GM19193 (cell line): ENCODE data around the gene WBP1.

ENCODE experiments used
- POLR2A ChIP-seq: IDR thresholded peaks from 4 replicates; pipeline ENCODE4 v1.6.1; 2011; ENCODE audit not compliant: insufficient read depth, insufficient read length; ENCODE audit errors: extremely low read depth

WBP1 gene

DNA sequence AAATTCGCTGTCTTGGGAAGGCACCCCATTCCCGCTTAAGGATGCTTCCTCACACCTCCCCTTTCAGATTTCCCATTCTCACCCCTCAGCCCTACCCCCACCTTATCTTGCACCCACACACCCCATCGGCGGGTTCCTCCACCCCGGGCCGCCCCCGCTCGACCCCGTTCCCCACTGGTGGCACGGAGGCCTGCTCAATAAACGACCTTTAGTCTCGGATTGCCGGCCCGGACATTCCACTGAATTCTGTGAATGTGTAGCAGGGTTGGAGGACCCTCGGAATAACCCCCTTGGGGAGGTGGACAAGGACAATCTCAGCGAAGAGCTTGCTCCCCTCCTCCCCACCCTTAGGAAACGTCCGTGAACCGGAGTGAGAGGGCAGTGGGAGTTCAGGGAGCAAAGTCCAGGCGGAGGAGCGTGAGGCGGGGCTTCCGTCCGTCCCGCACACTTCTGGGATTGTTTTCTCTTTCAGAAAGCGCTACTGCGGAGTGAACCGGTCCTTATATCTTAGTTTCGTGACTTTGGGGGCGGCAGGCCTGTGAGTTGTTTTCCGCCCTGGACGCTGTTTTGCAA, 44.0 kb downstream of the WBP1 start:
- no peak for TF ChIP-seq POLR2A

DNA sequence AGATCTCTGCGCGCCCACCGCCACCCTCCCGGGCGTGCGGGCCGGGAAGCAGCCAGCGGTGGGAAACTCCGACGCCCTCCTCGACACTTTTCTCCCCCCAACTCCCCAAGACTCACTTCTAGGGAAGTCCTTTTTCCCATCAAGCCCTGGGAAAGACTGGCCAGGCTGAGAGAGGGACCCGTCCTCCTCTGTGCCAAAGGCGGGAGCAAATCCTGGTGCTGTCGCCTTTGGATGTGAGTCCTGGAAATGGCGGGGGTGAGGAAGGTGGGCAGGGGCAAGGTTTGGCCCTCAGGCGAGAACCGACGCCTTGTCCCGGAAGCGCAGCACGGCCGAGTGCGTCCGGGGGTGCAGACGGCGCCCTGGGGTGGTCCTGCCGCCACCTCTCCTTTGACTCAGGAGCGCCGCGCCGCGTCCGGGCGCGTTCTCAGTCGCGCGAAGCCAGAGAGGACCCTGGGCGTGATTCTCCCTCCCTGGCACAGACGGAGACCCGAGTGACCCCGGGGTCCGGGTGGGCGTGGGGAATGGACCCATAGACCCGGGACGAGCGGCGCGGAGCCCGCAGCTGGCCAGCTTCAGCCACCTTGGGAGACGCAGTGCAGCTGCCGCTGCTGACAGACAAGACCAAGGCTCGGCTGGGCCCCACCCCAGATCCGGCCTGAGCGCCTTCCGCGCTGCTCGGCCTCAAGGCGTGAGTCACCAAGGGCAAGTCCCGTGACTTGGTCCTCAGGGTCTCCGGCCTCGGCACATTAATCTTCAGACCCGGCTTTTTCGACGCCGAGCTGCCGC, 44.7 kb downstream of the WBP1 start:
- TF ChIP-seq POLR2A, result peak; percentile 63

DNA sequence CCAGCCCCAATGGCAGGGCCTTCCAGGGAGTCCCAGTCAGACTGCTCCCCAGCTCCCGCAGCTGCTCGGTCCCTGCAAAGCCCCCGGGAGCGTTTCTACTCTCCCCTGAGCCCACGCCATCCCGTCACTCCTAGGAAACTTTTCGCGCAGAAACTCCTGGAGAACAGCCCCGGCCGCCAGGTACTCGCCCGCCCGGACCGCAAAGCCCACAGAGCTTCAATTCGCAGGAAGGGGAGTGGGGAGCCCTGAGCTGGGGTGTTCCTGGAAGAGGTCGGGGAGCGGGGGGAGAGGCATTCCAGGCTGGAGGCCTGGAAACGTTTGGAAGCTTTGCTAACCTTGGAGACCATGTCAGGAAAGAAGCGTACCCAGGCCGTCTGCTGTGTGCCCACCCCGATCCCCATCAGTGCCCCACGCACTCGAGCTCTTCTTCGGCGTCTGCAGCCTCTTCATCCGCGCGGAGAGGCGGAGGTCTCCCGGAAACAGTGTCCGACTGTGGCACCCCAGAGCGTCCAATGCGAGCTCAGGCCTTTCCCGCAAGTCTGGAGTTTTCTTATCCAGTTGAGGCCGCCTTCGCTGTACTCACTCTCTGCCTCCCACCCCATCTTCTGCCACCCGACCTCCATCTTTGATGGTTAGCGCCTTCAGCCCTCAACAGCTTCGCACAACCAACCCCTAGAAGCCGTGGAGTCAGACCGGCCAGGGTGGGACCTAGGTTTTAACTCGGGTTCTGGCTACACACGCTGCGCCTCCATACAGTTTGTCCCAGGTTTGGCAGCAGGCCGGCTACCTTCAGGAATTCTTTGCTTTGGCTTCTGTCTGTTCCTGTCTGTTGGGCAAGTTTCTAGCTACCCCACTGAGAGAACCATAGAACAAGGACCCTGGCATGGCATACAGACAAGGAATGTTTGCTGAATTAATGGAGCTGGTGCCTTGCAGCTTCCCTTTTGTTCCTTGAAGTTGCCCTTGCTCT, 45.6 kb downstream of the WBP1 start:
- no peak for TF ChIP-seq POLR2A

DNA sequence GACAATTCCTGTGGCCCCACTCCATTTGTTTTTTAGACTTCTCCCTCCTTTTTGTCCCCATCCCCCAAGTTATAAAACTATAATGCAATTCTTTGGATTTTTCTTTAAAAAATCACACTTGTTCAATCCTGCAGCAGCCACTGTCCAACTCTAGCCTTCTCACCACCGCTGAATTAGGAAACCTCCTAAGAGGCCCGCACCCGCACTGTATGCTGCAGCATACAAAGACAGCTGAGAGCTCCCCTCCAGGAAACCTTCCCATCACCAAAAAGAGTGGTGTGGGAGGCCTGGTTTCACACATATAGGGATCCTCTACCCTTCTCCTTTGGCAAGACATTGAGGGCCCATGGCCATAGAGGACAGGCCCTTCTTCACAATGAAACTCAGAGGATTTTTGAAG, 46.4 kb downstream of the WBP1 start:
- TF ChIP-seq POLR2A, result no peak

DNA sequence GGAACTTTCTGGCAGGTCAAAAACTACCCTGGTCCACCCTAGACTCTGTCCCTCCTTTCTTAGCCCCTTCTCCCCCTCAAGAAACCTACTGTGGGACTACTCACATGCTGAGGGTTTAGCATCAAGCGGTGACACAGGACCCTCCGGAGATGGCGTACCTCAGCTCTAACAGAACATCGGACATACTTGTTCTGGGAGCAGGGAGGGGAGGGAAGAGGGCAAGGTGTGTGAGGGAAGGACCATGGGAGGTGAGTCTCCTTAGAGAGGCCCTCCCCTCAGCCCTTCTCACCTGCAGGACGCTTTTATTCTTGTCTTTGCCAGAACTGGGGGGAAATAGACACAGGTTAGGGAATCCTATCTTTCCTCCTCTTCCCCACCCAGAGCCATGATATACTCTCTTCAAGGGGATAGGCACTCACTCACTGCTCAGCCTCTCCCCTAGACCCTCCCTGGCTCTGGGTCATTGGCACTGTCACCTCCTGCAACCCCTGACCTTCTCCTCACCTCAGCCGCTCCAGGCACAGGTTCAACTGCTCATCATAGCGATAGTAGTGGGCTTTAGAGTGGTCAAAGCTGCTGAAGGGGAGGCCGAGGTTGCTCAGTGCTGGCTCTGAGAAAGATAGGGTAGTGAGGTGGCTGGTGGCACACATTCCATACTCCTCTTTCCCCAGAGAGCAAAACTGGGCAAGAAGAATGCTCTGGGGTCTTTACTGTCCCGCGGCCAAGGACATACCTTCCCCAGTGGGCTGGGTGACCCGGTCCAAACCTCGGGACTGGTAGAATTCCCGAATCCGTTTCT, 47.4 kb downstream of the WBP1 start:
- no peak for TF ChIP-seq POLR2A

DNA sequence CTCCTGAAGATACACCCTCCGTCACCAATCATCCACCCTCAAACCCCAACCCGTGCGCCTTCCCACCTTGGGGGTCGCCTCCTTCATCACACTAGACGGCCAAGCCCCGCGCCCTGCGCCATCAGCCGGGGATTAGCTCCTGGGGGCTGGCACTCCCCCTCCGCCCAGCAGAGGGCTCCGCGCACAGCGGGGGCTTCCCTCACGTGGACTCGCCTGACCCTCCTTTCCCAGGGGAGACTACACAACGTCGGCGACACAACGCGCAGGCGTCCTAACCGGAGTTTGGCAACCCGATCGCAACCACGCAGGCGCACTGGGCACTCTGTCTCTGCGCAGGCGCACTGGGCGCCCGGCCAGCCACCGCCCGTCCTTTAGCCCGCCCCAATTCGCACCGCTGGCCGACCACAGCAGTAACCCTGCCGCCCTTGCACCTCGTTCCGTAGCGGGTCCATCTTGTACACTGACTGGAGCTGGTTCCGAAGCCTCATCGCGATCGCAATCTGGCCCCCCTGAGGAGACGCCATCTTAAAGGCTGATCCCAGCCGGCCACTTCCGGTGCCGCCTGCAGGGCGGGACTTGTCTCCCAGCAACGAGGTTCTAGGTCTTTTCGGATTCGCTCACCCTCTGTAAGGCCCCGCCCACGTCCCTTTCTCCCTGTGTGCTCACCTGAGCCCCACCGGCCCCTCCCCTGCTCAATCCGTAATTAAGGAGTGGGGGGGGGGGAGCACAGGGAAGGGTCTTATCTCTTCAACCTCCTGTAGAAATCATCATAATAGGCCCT, 49.1 kb downstream of the WBP1 start, which contains the start of gene PCGF1:
Gene PCGF1, minus strand, starts transcription at position 551 of the 781 bp plus-strand sequence. Its CDS starts 27 bp downstream, at position 524.
- TF ChIP-seq POLR2A, result peak; percentile 90

DNA sequence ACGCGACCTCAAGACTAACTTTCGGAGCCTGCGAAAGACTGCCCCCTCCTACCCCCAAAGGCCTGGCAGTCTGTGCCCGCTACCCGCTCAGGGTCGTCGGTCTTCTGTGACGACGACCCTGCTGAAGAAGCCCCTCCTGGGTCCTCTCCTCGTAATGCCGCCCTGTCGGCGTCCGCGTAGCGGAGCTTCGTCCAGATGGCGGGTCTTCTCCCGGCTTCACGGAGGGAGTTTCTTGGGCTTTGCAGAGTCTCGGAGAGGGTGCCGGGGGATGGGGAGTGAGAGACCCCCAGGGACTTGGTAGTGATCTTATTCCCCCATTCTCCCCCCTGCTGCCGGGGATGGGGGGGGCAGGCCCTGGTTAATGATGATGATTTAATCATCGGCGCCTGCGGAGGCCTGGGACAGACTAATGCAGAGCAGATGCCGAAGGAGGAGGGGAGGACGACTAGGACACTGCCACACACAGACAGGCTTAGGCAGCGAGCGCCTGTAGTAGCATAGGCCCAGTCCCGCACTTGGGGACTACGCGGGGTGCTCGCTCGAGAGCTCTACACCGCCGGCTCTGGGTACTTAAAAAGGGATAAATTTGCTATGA, 49.8 kb downstream of the WBP1 start:
- TF ChIP-seq POLR2A, result no peak

DNA sequence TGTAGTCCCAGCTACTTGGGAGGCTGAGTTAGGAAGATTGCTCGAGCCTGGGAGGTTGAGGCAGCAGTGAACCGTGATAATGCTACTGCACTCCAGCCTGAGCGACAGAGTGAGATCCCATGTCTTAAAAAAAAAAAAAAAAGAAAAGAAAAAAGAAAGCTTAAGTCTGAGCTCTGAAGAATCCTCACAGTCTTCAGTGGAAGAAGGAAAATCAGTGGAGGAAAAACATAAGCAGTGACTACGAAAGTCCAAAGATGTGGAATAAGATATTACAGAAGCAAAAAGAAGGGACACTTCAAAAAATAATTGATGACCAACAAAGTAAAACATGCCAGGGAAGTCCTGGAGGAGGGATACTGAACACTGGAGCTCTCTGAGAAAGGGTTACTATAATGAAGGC, 52.0 kb downstream of the WBP1 start:
- no peak for TF ChIP-seq POLR2A
